GM12892 (cell line): ENCODE results near the gene PTAR1.

Experiments used
- POLR2A ChIP-seq: IDR thresholded peaks from 2 replicates; pipeline ENCODE4 v1.6.1; 2011; ENCODE audit warnings: low read depth, low read length, control low read depth
- POLR2AphosphoS5 ChIP-seq: IDR thresholded peaks from 2 replicates; pipeline ENCODE4 v1.6.1; 2011; ENCODE audit warnings: low read depth, low read length, control low read depth
- TAF1 ChIP-seq: IDR thresholded peaks from 2 replicates; pipeline ENCODE4 v1.6.1; 2011; ENCODE audit warnings: low read depth, mild to moderate bottlenecking, control low read depth, low read length, borderline replicate concordance

GRCh38 chr9:69719367-69719766 is 40.4 kb downstream of the PTAR1 start:
- TF ChIP-seq POLR2A (no peak), TAF1 (no peak), POLR2AphosphoS5 (no peak)
